GM23248 (cell line): Measurements from ENCODE around the gene FASTKD1. TPM values are rescaled to one million over a fixed set of nuclear protein-coding genes. Genes with fewer than 3 reads are reported as not detected.
A peak's percentile ranks its signal among the peaks of the same experiment; 100 is the strongest.

Source experiments
- DNase-seq: peaks from one replicate; pipeline ENCODE4 v3.0.0-alpha.2; 2015
- H2AFZ ChIP-seq: fragments of 200-600 bp; sonication (generic); 2 replicates; pipeline ENCODE4 v1.6.1; 2016; ENCODE audit warnings: antibody characterized with exemption
- H3F3A ChIP-seq: fragments of 200-600 bp; sonication (generic); 2 replicates; pipeline ENCODE4 v1.6.1; 2016; ENCODE audit warnings: mild to moderate bottlenecking, antibody characterized with exemption, mixed run types; ENCODE audit not compliant: insufficient read depth
- H3K27ac ChIP-seq: fragments of 200-600 bp; sonication (generic); 2 replicates; pipeline ENCODE4 v1.5.1; 2016; ENCODE audit warnings: mild to moderate bottlenecking
- H3K27me3 ChIP-seq: fragments of 200-600 bp; sonication (generic); replicated peaks from 2 replicates; pipeline ENCODE4 v1.6.1; 2016; ENCODE audit warnings: mild to moderate bottlenecking; ENCODE audit not compliant: insufficient read depth
- H3K36me3 ChIP-seq: fragments of 200-600 bp; sonication (generic); 2 replicates; pipeline ENCODE4 v1.6.1; 2016; ENCODE audit warnings: low read depth, mild to moderate bottlenecking
- H3K4me1 ChIP-seq: fragments of 200-600 bp; sonication (generic); 2 replicates; pipeline ENCODE4 v1.6.1; 2016; ENCODE audit warnings: mild to moderate bottlenecking; ENCODE audit not compliant: insufficient read depth
- H3K4me2 ChIP-seq: fragments of 200-600 bp; sonication (generic); one replicate; pipeline ENCODE4 v1.6.1; 2016; ENCODE audit warnings: mild to moderate bottlenecking; ENCODE audit not compliant: unreplicated experiment
- H3K4me3 ChIP-seq: fragments of 200-600 bp; sonication (generic); 2 replicates; pipeline ENCODE4 v1.5.1; 2016; ENCODE audit warnings: mild to moderate bottlenecking
- H3K79me2 ChIP-seq: fragments of 200-600 bp; sonication (generic); 2 replicates; pipeline ENCODE4 v1.6.1; 2016; ENCODE audit warnings: mild to moderate bottlenecking; ENCODE audit not compliant: insufficient read depth
- H3K9ac ChIP-seq: fragments of 200-600 bp; sonication (generic); 2 replicates; pipeline ENCODE4 v1.6.1; 2016; ENCODE audit warnings: mild to moderate bottlenecking
- H3K9me2 ChIP-seq: fragments of 200-600 bp; sonication (generic); 2 replicates; pipeline ENCODE4 v1.6.1; 2016; ENCODE audit warnings: mixed run types, mild to moderate bottlenecking, moderate library complexity; ENCODE audit not compliant: insufficient read depth
- H3K9me3 ChIP-seq: fragments of 200-600 bp; sonication (generic); one replicate; pipeline ENCODE4 v1.6.1; 2017; ENCODE audit warnings: low read depth
- H4K20me1 ChIP-seq: fragments of 200-600 bp; sonication (generic); 2 replicates; pipeline ENCODE4 v1.6.0; 2016; ENCODE audit not compliant: insufficient read depth
- EZH2 ChIP-seq: fragments of 200-600 bp; sonication (generic); IDR thresholded peaks from 2 replicates; pipeline ENCODE4 v1.6.1; 2018; ENCODE audit warnings: antibody characterized with exemption, mild to moderate bottlenecking; ENCODE audit not compliant: insufficient read depth, poor library complexity, severe bottlenecking
- EZH2phosphoT487 ChIP-seq: fragments of 200-600 bp; sonication (generic); IDR thresholded peaks from 2 replicates; pipeline ENCODE4 v1.6.1; 2018; ENCODE audit warnings: antibody characterized with exemption, moderate library complexity, mild to moderate bottlenecking, low read depth; ENCODE audit not compliant: insufficient read depth
- WGBS, 2 experiments: methylation state at CpG; one replicate each; pipeline ENCODE4 v1.1.6; 2015 to 2017; ENCODE audit warnings: low lambda C conversion rate in 2 of 2, low coverage in 1 of 2; ENCODE audit errors: missing lambda C conversion rate in 2 of 2; 5-methylcytosine and 5-hydroxymethylcytosine counted together
- in situ Hi-C: fragments of 300-500 bp; cut with MboI; formaldehyde crosslinking; loops from 2 replicates; pipeline ENCODE4 v1.15.0; 2020
- polyA plus RNA-seq: library from polyadenylated mRNA; unstranded; fragments of >200 nt; fragmentation: Nextera tagmentation; extraction: Ambion mirVana; gene quantifications from 2 replicates; pipeline ENCODE4 v1.2.1, GENCODE V29; 2016
- total RNA-seq: library from RNA; depleted of rRNA; stranded (reverse); fragments of >200 nt; shearing (Covaris generic); gene quantifications from 2 replicates; pipeline ENCODE4 v1.2.3, GENCODE V29; 2014; rRNA removed

The FASTKD1 gene
- total and polyA plus RNA-seq, 2 experiments from 2014 or later: 17.7 to 18.8 TPM

- Histone ChIP-seq H3K9me3 (no peaks in the 10 kb centered on the region), H3K4me3 (no peak overlapping the region), H3F3A (no peaks in the 10 kb centered on the region), H2AFZ (no peak overlapping the region), H3K9me2 (no peaks in the 10 kb centered on the region), H3K27ac (no peak overlapping the region), H3K27me3 (no peaks in the 10 kb centered on the region), H3K4me1 (no peaks in the 10 kb centered on the region), H3K36me3 (peaks cover 13% of the 10 kb centered on the region), H3K79me2 (no peaks in the 10 kb centered on the region), H3K4me2 (no peak overlapping the region), H4K20me1 (no peaks in the 10 kb centered on the region), H3K9ac (no peak overlapping the region)
- 97 to 100% methylated on average over 1 of the region's 1 CpG for WGBS, 2 experiments
- in situ Hi-C loops: no loop called here
- no peak for DNase-seq
- TF ChIP-seq EZH2phosphoT487 (no peak), EZH2 (no peak)
Observed at GRCh38 chr2:169485650-169486138, 88.0 kb downstream of the FASTKD1 start.

- H3K27ac ChIP-seq: peak overlapping the region; percentile 75
- in situ Hi-C loops: no loop called here
- 8 to 13% methylated on average over 9 of the region's 9 CpGs for WGBS, 2 experiments
Observed at GRCh38 chr2:169480079-169480465, 93.6 kb downstream of the FASTKD1 start.

More at GRCh38 chr2:169480079-169480465, 93.6 kb downstream of the FASTKD1 start:
- Histone ChIP-seq H3K79me2 (no peaks in the 10 kb centered on the region), H3K4me1 (peaks cover 13% of the 10 kb centered on the region), H3K4me3 (peak overlapping the region; percentile 90), H3K9me2 (no peaks in the 10 kb centered on the region), H4K20me1 (no peaks in the 10 kb centered on the region), H3K9ac (peak overlapping the region; percentile 85), H3K9me3 (no peaks in the 10 kb centered on the region), H3F3A (peaks cover 7% of the 10 kb centered on the region; the same call in 1 of the 2 replicates), H3K36me3 (peaks cover 4% of the 10 kb centered on the region; the same call in 1 of the 2 replicates), H3K4me2 (peak overlapping the region; percentile 89), H3K27me3 (no peaks in the 10 kb centered on the region), H2AFZ (peak overlapping the region; percentile 98)
- TF ChIP-seq EZH2phosphoT487 (no peak), EZH2 (no peak)
- peak; percentile 61 for DNase-seq

Other genes starting within 250 kb of the FASTKD1 start
- gene LRP2, start 211.3 kb downstream of the FASTKD1 start, total RNA-seq: not detected in 2 replicates
- not detected in 2 replicates for gene LRP2, start 211.3 kb downstream of the FASTKD1 start, polyA plus RNA-seq
- 7.0 and 8.0 TPM in 2 replicates for gene BBS5, start 94.4 kb downstream of the FASTKD1 start, total RNA-seq
- 2.8 and 4.5 TPM in 2 replicates for gene BBS5, start 94.4 kb downstream of the FASTKD1 start, polyA plus RNA-seq
- gene KLHL41, start 64.2 kb downstream of the FASTKD1 start, total RNA-seq: 0.11 and 0.13 TPM in 2 replicates
- gene KLHL41, start 64.2 kb downstream of the FASTKD1 start, polyA plus RNA-seq: 0.11 TPM in 1 of 2 replicates, not detected in the other
- gene PPIG, start 10.5 kb upstream of the FASTKD1 start, total RNA-seq: 23.0 and 28.2 TPM in 2 replicates
- gene PPIG, start 10.5 kb upstream of the FASTKD1 start, polyA plus RNA-seq: 51.3 and 60.5 TPM in 2 replicates
- gene CFAP210, start 120.5 kb upstream of the FASTKD1 start, total RNA-seq: not detected in 2 replicates
- 0.11 TPM in 1 of 2 replicates, not detected in the other for gene CFAP210, start 120.5 kb upstream of the FASTKD1 start, polyA plus RNA-seq
- gene PHOSPHO2, start 120.6 kb upstream of the FASTKD1 start, total RNA-seq: 0.86 and 2.4 TPM in 2 replicates
- gene PHOSPHO2, start 120.6 kb upstream of the FASTKD1 start, polyA plus RNA-seq: 3.6 and 3.8 TPM in 2 replicates
- 0.38 and 1.7 TPM in 2 replicates for gene KLHL23, start 160.0 kb upstream of the FASTKD1 start, total RNA-seq
- gene KLHL23, start 160.0 kb upstream of the FASTKD1 start, polyA plus RNA-seq: 0.26 and 0.62 TPM in 2 replicates
- 80.4 and 97.6 TPM in 2 replicates for gene SSB, start 225.0 kb upstream of the FASTKD1 start, total RNA-seq
- gene SSB, start 225.0 kb upstream of the FASTKD1 start, polyA plus RNA-seq: 200 and 204 TPM in 2 replicates